H1 (cell line): ENCODE data around the gene C1orf116. TPM values are rescaled to one million over a fixed set of nuclear protein-coding genes. Genes with fewer than 3 reads are reported as not detected.

Source experiments
- CTCF ChIA-PET: fragments of 300-600 bp; sonication (Branson Sonifier 250); formaldehyde crosslinking; loops from one replicate; lab custom pipeline; 2021; ENCODE audit not compliant: partially characterized antibody; lab: Charles Lee
- POLR2A ChIA-PET: fragments of 300-600 bp; sonication (Branson Sonifier 250); formaldehyde crosslinking; loops from one replicate; lab custom pipeline; 2021; ENCODE audit warnings: inconsistent platforms; ENCODE audit not compliant: partially characterized antibody; lab: Charles Lee
- DNase-seq, 2 experiments: peaks; one replicate each; pipeline versions ENCODE4 v3.0.0 to v3.0.0-alpha.2; 2010 to 2022; ENCODE audit warnings: low spot score in 2 of 2, low read depth in 1 of 2, mixed read lengths in 1 of 2
- FAIRE-seq: peaks from 2 replicates; lab custom pipeline; 2011; peaks lifted over from hg19 to GRCh38; lab: Jason Lieb, UNC
- H2AFZ ChIP-seq: 2 replicates; pipeline ENCODE4 v1.8.1; 2012; ENCODE audit warnings: low read length, inconsistent platforms
- H2AK5ac ChIP-seq: 2 replicates; pipeline ENCODE4 v1.6.1; 2013; ENCODE audit warnings: low read depth, low read length
- H2BK120ac ChIP-seq: replicated peaks from 2 replicates; pipeline ENCODE3; 2013; ENCODE audit warnings: low read depth, low read length, inconsistent platforms
- H2BK12ac ChIP-seq: 2 replicates; pipeline ENCODE4 v1.6.1; 2013; ENCODE audit warnings: low read depth, low read length
- H2BK15ac ChIP-seq: 2 replicates; pipeline ENCODE4 v1.6.1; 2013; ENCODE audit warnings: low read length
- H2BK20ac ChIP-seq: 2 replicates; pipeline ENCODE4 v1.6.1; 2013; ENCODE audit warnings: low read length
- H2BK5ac ChIP-seq: 2 replicates; pipeline ENCODE4 v1.6.1; 2013; ENCODE audit warnings: low read depth, low read length
- H3K14ac ChIP-seq: 2 replicates; pipeline ENCODE4 v1.6.1; 2013; ENCODE audit warnings: inconsistent platforms; ENCODE audit not compliant: insufficient read length
- H3K18ac ChIP-seq: 2 replicates; pipeline ENCODE4 v1.6.1; 2013; ENCODE audit warnings: low read length; ENCODE audit errors: extremely low read depth
- H3K23ac ChIP-seq: 2 replicates; pipeline ENCODE4 v1.6.1; 2013; ENCODE audit warnings: inconsistent platforms; ENCODE audit not compliant: insufficient read length
- H3K23me2 ChIP-seq: 2 replicates; pipeline ENCODE4 v1.6.1; 2013; ENCODE audit warnings: low read depth, low read length
- H3K27ac ChIP-seq: 2 replicates; pipeline ENCODE4 v1.6.1; 2011; ENCODE audit warnings: low read depth, low read length, inconsistent platforms
- H3K27me3 ChIP-seq, 4 experiments: replicated peaks in 1 of 4; 1 replicate in 1 of 4; 2 replicates in 3 of 4; pipeline versions ENCODE4 v1.6.1 to v1.8.1; 2011 to 2013; ENCODE audit warnings: low read length in 3 of 4, mild to moderate bottlenecking in 3 of 4, inconsistent platforms in 2 of 4, mixed read lengths in 2 of 4, moderate library complexity in 1 of 4; ENCODE audit not compliant: control insufficient read depth in 3 of 4, insufficient read depth in 3 of 4; ENCODE audit errors: extremely low read depth in 1 of 4
- H3K36me3 ChIP-seq, 4 experiments: 2 replicates each; pipeline versions ENCODE4 v1.6.1 to v1.8.1; 2011 to 2013; ENCODE audit warnings: mild to moderate bottlenecking in 4 of 4, low read length in 3 of 4, moderate library complexity in 2 of 4, control low read depth in 1 of 4, inconsistent platforms in 1 of 4; ENCODE audit not compliant: insufficient read depth in 4 of 4, control insufficient read depth in 2 of 4
- H3K4ac ChIP-seq: replicated peaks from 2 replicates; pipeline ENCODE3; 2013; ENCODE audit warnings: low read length, low read depth, mixed read lengths, inconsistent platforms; ENCODE audit not compliant: insufficient read length
- H3K4me1 ChIP-seq, 4 experiments: replicated peaks in 1 of 4; 1 replicate in 1 of 4; 2 replicates in 3 of 4; pipeline versions ENCODE4 v1.6.1 to v1.8.1; 2011 to 2013; ENCODE audit warnings: low read length in 3 of 4, inconsistent platforms in 2 of 4, mixed read lengths in 1 of 4; ENCODE audit not compliant: insufficient read depth in 4 of 4, control insufficient read depth in 3 of 4
- H3K4me2 ChIP-seq, 2 experiments: 2 replicates each; pipeline versions ENCODE4 v1.6.1 to v1.8.1; 2011 to 2013; ENCODE audit warnings: low read depth in 2 of 2, low read length in 2 of 2, control low read depth in 1 of 2, inconsistent platforms in 1 of 2, mild to moderate bottlenecking in 1 of 2; ENCODE audit not compliant: insufficient read depth in 1 of 2
- H3K4me3 ChIP-seq, 4 experiments: fragments of 200-600, 300-600 bp in 1 of 4; sonication (generic), shearing (Covaris generic), sonication (Bioruptor Twin) in 1 of 4; 2 replicates each; pipeline versions ENCODE4 v1.5.1 to v1.8.1; 2011 to 2016; ENCODE audit warnings: low read length in 4 of 4, low read depth in 3 of 4, control low read depth in 2 of 4, inconsistent platforms in 2 of 4, mild to moderate bottlenecking in 2 of 4, mixed read lengths in 1 of 4, moderate library complexity in 1 of 4; ENCODE audit not compliant: insufficient read depth in 2 of 4; ENCODE audit errors: extremely low read depth in 1 of 4
- H3K56ac ChIP-seq: replicated peaks from 2 replicates; pipeline ENCODE3; 2013; ENCODE audit warnings: low read depth, mild to moderate bottlenecking, mixed read lengths, low read length, inconsistent platforms; ENCODE audit not compliant: insufficient read length
- H3K79me1 ChIP-seq: 2 replicates; pipeline ENCODE4 v1.6.1; 2013; ENCODE audit warnings: low read depth, low read length, control low read depth
- H3K79me2 ChIP-seq, 2 experiments: 2 replicates each; pipeline versions ENCODE4 v1.6.1 to v1.8.1; 2012 to 2013; ENCODE audit warnings: low read length in 2 of 2, mild to moderate bottlenecking in 2 of 2, inconsistent platforms in 1 of 2; ENCODE audit not compliant: insufficient read depth in 2 of 2, control insufficient read depth in 1 of 2
- H3K9ac ChIP-seq, 4 experiments: replicated peaks in 1 of 4; 1 replicate in 1 of 4; 2 replicates in 3 of 4; pipeline versions ENCODE4 v1.6.1 to v1.8.1; 2011 to 2013; ENCODE audit warnings: low read depth in 3 of 4, low read length in 3 of 4, control low read depth in 2 of 4, mild to moderate bottlenecking in 2 of 4, moderate library complexity in 2 of 4, inconsistent platforms in 1 of 4; ENCODE audit errors: extremely low read depth in 1 of 4
- H3K9me3 ChIP-seq, 2 experiments: 2 replicates each; pipeline versions ENCODE4 v1.6.1 to v1.8.1; 2012 to 2013; ENCODE audit warnings: mild to moderate bottlenecking in 2 of 2, moderate library complexity in 2 of 2, control low read depth in 1 of 2, inconsistent platforms in 1 of 2, low read depth in 1 of 2, low read length in 1 of 2, mixed read lengths in 1 of 2; ENCODE audit not compliant: insufficient read depth in 2 of 2
- H4K20me1 ChIP-seq, 2 experiments: replicated peaks in 1 of 2; 2 replicates each; pipeline versions ENCODE3 to v1.8.1; 2011 to 2013; ENCODE audit warnings: inconsistent platforms in 2 of 2, low read length in 2 of 2, mild to moderate bottlenecking in 1 of 2; ENCODE audit not compliant: insufficient read depth in 2 of 2, control insufficient read depth in 1 of 2
- H4K5ac ChIP-seq: 2 replicates; pipeline ENCODE4 v1.6.1; 2013; ENCODE audit warnings: low read length, low read depth, mixed read lengths, inconsistent platforms; ENCODE audit not compliant: insufficient read length
- H4K8ac ChIP-seq: 2 replicates; pipeline ENCODE4 v1.8.0; 2013; ENCODE audit warnings: mild to moderate bottlenecking, moderate library complexity, low read length, inconsistent platforms; ENCODE audit not compliant: insufficient read depth; ENCODE audit errors: extremely low read depth
- H4K91ac ChIP-seq: replicated peaks from 2 replicates; pipeline ENCODE3; 2013; ENCODE audit warnings: low read length, mixed read lengths, inconsistent platforms; ENCODE audit not compliant: insufficient read length
- ASH2L ChIP-seq: fragments of 200-600, 300-600 bp; sonication (generic); IDR thresholded peaks from one replicate; pipeline ENCODE4 v1.7.1; 2017; ENCODE audit warnings: low read length
- BRCA1 ChIP-seq: IDR thresholded peaks from 2 replicates; pipeline ENCODE4 v1.6.1; 2012; ENCODE audit warnings: low read depth, low read length, improper control_type of control experiment
- FOSL1 ChIP-seq: IDR thresholded peaks from 2 replicates; pipeline ENCODE4 v1.6.1; 2011; ENCODE audit warnings: mild to moderate bottlenecking, low read depth, low read length, moderate library complexity; ENCODE audit not compliant: insufficient read depth
- HDAC6 ChIP-seq: IDR thresholded peaks from one replicate; pipeline ENCODE4 v1.7.1; 2012; ENCODE audit warnings: low read depth, mild to moderate bottlenecking, inconsistent platforms, low read length, moderate library complexity
- POU5F1 ChIP-seq: IDR thresholded peaks from 2 replicates; pipeline ENCODE4 v1.6.1; 2011; ENCODE audit warnings: low read depth, mild to moderate bottlenecking, low read length, moderate library complexity
- TAF1 ChIP-seq: IDR thresholded peaks from 2 replicates; pipeline ENCODE4 v1.6.1; 2011; ENCODE audit warnings: mild to moderate bottlenecking, low read depth, low read length
- TCF12 ChIP-seq: IDR thresholded peaks from 2 replicates; pipeline ENCODE4 v1.6.1; 2011; ENCODE audit warnings: low read depth, mild to moderate bottlenecking, low read length
- TEAD4 ChIP-seq: IDR thresholded peaks from 2 replicates; pipeline ENCODE4 v1.6.1; 2012; ENCODE audit warnings: low read depth, low read length, inconsistent platforms, mixed read lengths
- WGBS, 2 experiments: shearing (Covaris generic) in 1 of 2; methylation state at CpG; one replicate each; pipeline versions ENCODE4 v1.1.6 to v1.1.7; 2013 to 2015; ENCODE audit warnings: low lambda C conversion rate in 2 of 2, mixed read lengths in 2 of 2, inconsistent platforms in 1 of 2, low coverage in 1 of 2, missing lambda C conversion rate in 1 of 2; ENCODE audit not compliant: insufficient replicate concordance in 2 of 2, insufficient coverage in 1 of 2, insufficient read length in 1 of 2; ENCODE audit errors: extremely low coverage in 1 of 2, missing lambda C conversion rate in 1 of 2; 5-methylcytosine and 5-hydroxymethylcytosine counted together
- polyA plus RNA-seq, 7 experiments: library from polyadenylated mRNA; depleted of rRNA in 3 of 7; stranded (reverse) in 5 of 7; unstranded in 2 of 7; fragments of >200 nt in 5 of 7; fragments of 200-250 nt in 2 of 7; gene quantifications; 1 replicate in 5 of 7; 2 replicates in 1 of 7; 4 replicates in 1 of 7; pipeline versions ENCODE4 v1.2.1 to v1.2.3, GENCODE V29; 2011 to 2013; ENCODE audit warnings: missing spikeins in 2 of 7, mixed read lengths in 2 of 7
- total RNA-seq: library from RNA; stranded (reverse); fragmentation: NEBNext Ultra II Directional; extraction: Animal tissue kit (Norgen Biotek cat#: 25700); gene quantifications from 2 replicates; pipeline ENCODE4 v1.2.1, GENCODE V29; 2021
- TF ChIP-seq, protein P1 (sequence below): IDR thresholded peaks from 2 replicates; pipeline ENCODE4 v1.6.1; 2012; ENCODE audit warnings: inconsistent platforms
- TF ChIP-seq, protein P2 (sequence below): IDR thresholded peaks from 2 replicates; pipeline ENCODE4 v1.6.1; 2012; ENCODE audit warnings: inconsistent platforms

The C1orf116 gene
- total and polyA plus RNA-seq, 2 of the 8 experiments (the other 6 are each of a cell fraction or from before 2014, with no cell fraction given), result 2.2 to 3.9 TPM

DNA sequence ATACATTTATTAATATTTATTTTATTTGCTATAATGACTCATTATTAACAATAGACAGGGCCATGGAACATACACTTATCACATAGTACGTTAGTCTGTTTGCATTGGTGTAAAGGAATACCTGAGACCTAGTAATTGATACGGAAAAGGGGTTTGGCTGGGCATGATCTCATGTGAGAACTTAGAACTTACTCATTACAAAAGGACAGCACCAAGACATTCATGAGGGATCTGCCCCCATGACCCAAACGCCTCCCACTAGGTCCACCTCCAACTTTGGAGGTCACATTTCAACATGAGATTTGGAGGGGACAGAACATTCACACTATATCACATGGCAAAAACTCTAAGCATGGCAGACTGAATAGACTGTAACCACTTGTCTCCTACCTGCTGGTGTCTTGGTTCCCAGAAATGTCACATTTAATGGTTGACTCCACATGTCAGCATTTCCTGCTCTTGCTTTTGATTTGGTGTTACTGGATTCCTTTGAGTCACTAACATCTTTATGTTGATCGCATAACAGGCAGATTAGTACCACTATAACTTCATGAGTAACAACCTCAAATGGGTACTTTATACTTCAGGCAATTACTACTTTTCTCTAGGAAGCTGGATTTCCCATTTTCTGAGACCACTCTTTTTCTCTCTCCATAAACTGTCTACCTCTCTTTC, 3.5 kb upstream of the C1orf116 start:
- Histone ChIP-seq H3K4me2 (no peak overlapping the region), H2BK15ac (no peak overlapping the region), H3K9me3 (no peaks in the 10 kb centered on the region), H4K8ac (no peak overlapping the region), H3K79me1 (no peaks in the 10 kb centered on the region), H3K23ac (no peak overlapping the region), H2AFZ (no peak overlapping the region), H3K4me3 (no peak overlapping the region), H2BK120ac (no peak overlapping the region), H3K4me1 (peaks cover 4 to 11% (median 10%) of the 10 kb centered on the region in 4 experiments; a peak in 6 of 7 replicates), H3K23me2 (no peaks in the 10 kb centered on the region), H4K5ac (no peak overlapping the region), H2AK5ac (no peak overlapping the region), H4K20me1 (no peaks in the 10 kb centered on the region), H2BK20ac (no peak overlapping the region), H3K14ac (no peak overlapping the region), H4K91ac (no peak overlapping the region), H2BK5ac (no peak overlapping the region), H2BK12ac (no peak overlapping the region), H3K18ac (no peak overlapping the region), H3K27me3 (no peaks in the 10 kb centered on the region), H3K36me3 (no peaks in the 10 kb centered on the region), H3K79me2 (no peaks in the 10 kb centered on the region), H3K56ac (no peak overlapping the region), H3K9ac (no peak overlapping the region), H3K27ac (no peak overlapping the region), H3K4ac (no peak overlapping the region)
- POLR2A ChIA-PET, result no interaction called here
- DNase-seq (no peak), FAIRE-seq (no peak)
- TF ChIP-seq BRCA1 (no peak), TEAD4 (no peak), ASH2L (no peak), POU5F1 (no peak), TAF1 (no peak), FOSL1 (no peak), HDAC6 (no peak), TCF12 (no peak)
- TF ChIP-seq, protein P1, sequence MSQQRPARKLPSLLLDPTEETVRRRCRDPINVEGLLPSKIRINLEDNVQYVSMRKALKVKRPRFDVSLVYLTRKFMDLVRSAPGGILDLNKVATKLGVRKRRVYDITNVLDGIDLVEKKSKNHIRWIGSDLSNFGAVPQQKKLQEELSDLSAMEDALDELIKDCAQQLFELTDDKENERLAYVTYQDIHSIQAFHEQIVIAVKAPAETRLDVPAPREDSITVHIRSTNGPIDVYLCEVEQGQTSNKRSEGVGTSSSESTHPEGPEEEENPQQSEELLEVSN, result no peak
- TF ChIP-seq, protein P2, sequence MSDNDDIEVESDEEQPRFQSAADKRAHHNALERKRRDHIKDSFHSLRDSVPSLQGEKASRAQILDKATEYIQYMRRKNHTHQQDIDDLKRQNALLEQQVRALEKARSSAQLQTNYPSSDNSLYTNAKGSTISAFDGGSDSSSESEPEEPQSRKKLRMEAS, result no peak
- 86% methylated on average over 4 of the region's 4 CpGs; no CpG with 5 or more reads in 1 of the 2 experiments for WGBS, 2 experiments
- CTCF ChIA-PET, result interaction anchor here (0.6 to 1.3 kb wide), 3 partner anchors 9 to 27 kb away, joined by 3 to 4 read pairs (median 3); no protein-coding TSS in a partner anchor
